Measurements from ENCODE around the gene HIVEP3.
"Not testable (repeated sequence)": the region's sequence is repeated elsewhere in the genome, so short reads cannot be mapped to it uniquely, and the experiment has no call there.

Gene HIVEP3

GRCh38 chr1:41710980-41711379, 207.7 kb downstream of the HIVEP3 start:
- no peak for DNase-seq (ENCODE audit: low spot score)

- no peak for DNase-seq (ENCODE audit: low spot score)
These were observed 208.8 kb downstream of the HIVEP3 start for GRCh38 chr1:41709873-41710272.

GRCh38 chr1:41709331-41709730, 209.4 kb downstream of the HIVEP3 start:
- no peak for DNase-seq (ENCODE audit: low spot score)

- DNase-seq (ENCODE audit: low spot score) = no peak
These were observed 210.4 kb downstream of the HIVEP3 start for GRCh38 chr1:41708332-41708731.

GRCh38 chr1:41707793-41708192, 210.9 kb downstream of the HIVEP3 start:
- no peak for DNase-seq (ENCODE audit: low spot score)

GRCh38 chr1:41705798-41706197, 212.9 kb downstream of the HIVEP3 start:
- no peak for DNase-seq (ENCODE audit: low spot score)

GRCh38 chr1:41704196-41704595, 214.5 kb downstream of the HIVEP3 start:
- no peak for DNase-seq (ENCODE audit: low spot score)

GRCh38 chr1:41702771-41703170, 216.0 kb downstream of the HIVEP3 start:
- DNase-seq (ENCODE audit: low spot score) = no peak

GRCh38 chr1:41700986-41701535, 217.7 kb downstream of the HIVEP3 start:
- DNase-seq (ENCODE audit: low spot score) = no peak

- no peak for DNase-seq (ENCODE audit: low spot score)
These were observed 218.1 kb downstream of the HIVEP3 start for GRCh38 chr1:41700581-41700980.

GRCh38 chr1:41699861-41700248, 218.9 kb downstream of the HIVEP3 start:
- no peak for DNase-seq (ENCODE audit: low spot score)

- no peak for DNase-seq (ENCODE audit: low spot score)
These were observed 219.5 kb downstream of the HIVEP3 start for GRCh38 chr1:41698916-41699860.

- no peak for DNase-seq (ENCODE audit: low spot score)
These were observed 222.3 kb downstream of the HIVEP3 start for GRCh38 chr1:41696381-41696780.

- no peak for DNase-seq (ENCODE audit: low spot score)
These were observed 223.5 kb downstream of the HIVEP3 start for GRCh38 chr1:41695118-41695745.

GRCh38 chr1:41691966-41692365, 226.8 kb downstream of the HIVEP3 start:
- DNase-seq (ENCODE audit: low spot score) = not testable (repeated sequence)

GRCh38 chr1:41691424-41691823, 227.3 kb downstream of the HIVEP3 start:
- DNase-seq (ENCODE audit: low spot score) = no peak

- no peak for DNase-seq (ENCODE audit: low spot score)
These were observed 228.4 kb downstream of the HIVEP3 start for GRCh38 chr1:41690331-41690730.

- no peak for DNase-seq (ENCODE audit: low spot score)
These were observed 229.2 kb downstream of the HIVEP3 start for GRCh38 chr1:41689558-41689981.

- DNase-seq (ENCODE audit: low spot score) = no peak
These were observed 229.6 kb downstream of the HIVEP3 start for GRCh38 chr1:41689139-41689538.

GRCh38 chr1:41687007-41687406, 231.7 kb downstream of the HIVEP3 start:
- no peak for DNase-seq (ENCODE audit: low spot score)

GRCh38 chr1:41683681-41684500, 234.8 kb downstream of the HIVEP3 start:
- no peak for DNase-seq (ENCODE audit: low spot score)
